NAMALWA (cell line): ENCODE results near the gene ELP5.
"Not testable (repeated sequence)": the region's sequence is repeated elsewhere in the genome, so short reads cannot be mapped to it uniquely, and the experiment has no call there.

Experiments
- DNase-seq: peaks from one replicate; pipeline ENCODE4 v3.0.0-alpha.2; 2015; ENCODE audit warnings: low spot score

The ELP5 gene

GRCh38 chr17:7236808-7237207 lies 15.2 kb upstream of the ELP5 start:
- DNase-seq, result no peak

- no peak for DNase-seq
Observed at GRCh38 chr17:7237266-7237760, 14.7 kb upstream of the ELP5 start.

- DNase-seq, result peak; percentile 70
Observed at GRCh38 chr17:7237761-7238419, 14.1 kb upstream of the ELP5 start.

- DNase-seq, result peak; percentile 24
Observed at GRCh38 chr17:7238420-7239090, 13.5 kb upstream of the ELP5 start.

GRCh38 chr17:7239091-7240027 lies 12.7 kb upstream of the ELP5 start, which contains the start of gene PHF23:
TSS of gene PHF23 (minus strand) at chr17:7239457. CDS start at chr17:7239279, 178 bp downstream.
- DNase-seq, result peak; percentile 92

GRCh38 chr17:7240375-7240774 lies 11.6 kb upstream of the ELP5 start:
- DNase-seq, result peak; percentile 30

GRCh38 chr17:7241090-7241733 lies 10.8 kb upstream of the ELP5 start:
- DNase-seq, result no peak

GRCh38 chr17:7241783-7242716 lies 10.0 kb upstream of the ELP5 start, which contains the start of gene GABARAP:
TSS of gene GABARAP (minus strand) at chr17:7242449. CDS start at chr17:7242330, 119 bp downstream.
- peak; percentile 78 for DNase-seq

- DNase-seq, result peak; percentile 85
Observed at GRCh38 chr17:7242717-7243452, 9.1 kb upstream of the ELP5 start.

GRCh38 chr17:7243453-7243729 lies 8.6 kb upstream of the ELP5 start:
- no peak for DNase-seq

- not testable (repeated sequence) for DNase-seq
Observed at GRCh38 chr17:7243838-7244237, 8.2 kb upstream of the ELP5 start.

- DNase-seq, result no peak
Observed at GRCh38 chr17:7246779-7247178, 5.2 kb upstream of the ELP5 start.

- DNase-seq, result no peak
Observed at GRCh38 chr17:7248796-7249195, 3.2 kb upstream of the ELP5 start.

- no peak for DNase-seq
Observed at GRCh38 chr17:7249214-7249613, 2.8 kb upstream of the ELP5 start.

GRCh38 chr17:7249830-7250229 lies 2.2 kb upstream of the ELP5 start:
- DNase-seq, result peak; percentile 23

- peak; percentile 18 for DNase-seq
Observed at GRCh38 chr17:7250695-7251627, 1.1 kb upstream of the ELP5 start.

- DNase-seq, result peak; percentile 98
Observed at GRCh38 chr17:7251661-7252175, 297 bp upstream of the ELP5 start, which contains the start of gene CTDNEP1. TSS of gene CTDNEP1 (minus strand) at chr17:7251734. CDS start at chr17:7251296, 438 bp downstream.

- no peak for DNase-seq
Observed at GRCh38 chr17:7253082-7253481, 1.1 kb downstream of the ELP5 start.

GRCh38 chr17:7254511-7254910 lies 2.5 kb downstream of the ELP5 start:
- DNase-seq, result no peak
